Gastrocnemius medialis (tissue), 4 donors: ENCODE results near the gene ACVRL1.

Source experiments
- POLR2A ChIP-seq, 2 donors: fragments of 450-650 bp; IDR thresholded peaks; one replicate each; pipeline ENCODE4 v1.6.1; 2017; ENCODE audit warnings: antibody characterized with exemption in 2 of 2, mild to moderate bottlenecking in 2 of 2, moderate library complexity in 2 of 2
- TF ChIP-seq, protein P1 (sequence below), 5 experiments: fragments of 450-650 bp in 3 of 5; fragments of 200-600 bp in 2 of 5; sonication (generic) in 2 of 5; IDR thresholded peaks in 4 of 5; conservative IDR thresholded peaks in 1 of 5; 1 replicate in 4 of 5; 2 replicates in 1 of 5; pipeline ENCODE4 v1.5.1; 2016 to 2019; ENCODE audit warnings: antibody characterized with exemption in 5 of 5, mild to moderate bottlenecking in 3 of 5, moderate library complexity in 3 of 5

DNA sequence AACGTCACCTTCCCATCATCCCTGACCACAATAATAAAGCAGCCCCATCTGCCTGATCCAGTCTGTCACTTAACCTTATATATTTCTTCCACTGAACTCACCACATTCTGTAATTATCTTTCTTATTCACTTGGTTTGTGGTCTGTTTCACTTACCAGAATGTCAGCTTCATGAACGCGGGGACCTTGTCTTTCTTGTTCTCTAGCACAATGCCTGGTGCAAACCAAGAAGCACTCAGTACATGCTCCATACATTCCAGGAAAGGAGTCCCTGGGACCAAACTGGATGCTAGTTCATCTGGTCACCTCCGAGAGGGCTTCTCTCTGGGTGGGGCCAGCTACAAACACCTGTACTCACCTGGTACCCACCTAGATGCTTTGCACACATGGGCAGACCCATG lies 36.8 kb upstream of the ACVRL1 start:
- TF ChIP-seq, protein P1, sequence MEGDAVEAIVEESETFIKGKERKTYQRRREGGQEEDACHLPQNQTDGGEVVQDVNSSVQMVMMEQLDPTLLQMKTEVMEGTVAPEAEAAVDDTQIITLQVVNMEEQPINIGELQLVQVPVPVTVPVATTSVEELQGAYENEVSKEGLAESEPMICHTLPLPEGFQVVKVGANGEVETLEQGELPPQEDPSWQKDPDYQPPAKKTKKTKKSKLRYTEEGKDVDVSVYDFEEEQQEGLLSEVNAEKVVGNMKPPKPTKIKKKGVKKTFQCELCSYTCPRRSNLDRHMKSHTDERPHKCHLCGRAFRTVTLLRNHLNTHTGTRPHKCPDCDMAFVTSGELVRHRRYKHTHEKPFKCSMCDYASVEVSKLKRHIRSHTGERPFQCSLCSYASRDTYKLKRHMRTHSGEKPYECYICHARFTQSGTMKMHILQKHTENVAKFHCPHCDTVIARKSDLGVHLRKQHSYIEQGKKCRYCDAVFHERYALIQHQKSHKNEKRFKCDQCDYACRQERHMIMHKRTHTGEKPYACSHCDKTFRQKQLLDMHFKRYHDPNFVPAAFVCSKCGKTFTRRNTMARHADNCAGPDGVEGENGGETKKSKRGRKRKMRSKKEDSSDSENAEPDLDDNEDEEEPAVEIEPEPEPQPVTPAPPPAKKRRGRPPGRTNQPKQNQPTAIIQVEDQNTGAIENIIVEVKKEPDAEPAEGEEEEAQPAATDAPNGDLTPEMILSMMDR (IDR thresholded peaks at IDR 0.05 in 4 of 5, conservative IDR thresholded peaks at IDR 0.05 in 1 of 5), result no peak
- no peak for TF ChIP-seq POLR2A (IDR thresholded peaks at IDR 0.05)
